Activated CD4-positive, alpha-beta T cell treated with anti-CD3 and anti-CD28 coated beads, Interleukin-2, amount 50 U/mL, for 48 hours (primary cell): ENCODE measurements around the gene WASF2.
"Not testable (repeated sequence)": the region's sequence is repeated elsewhere in the genome, so short reads cannot be mapped to it uniquely, and the experiment has no call there.

ENCODE experiments used
- DNase-seq, 2 experiments: peaks; one replicate each; pipeline ENCODE4 v3.0.0-alpha.2; 2020

Gene WASF2

GRCh38 chr1:27447399-27447798, 42.6 kb downstream of the WASF2 start:
- DNase-seq, result no peak

- no peak for DNase-seq
Measured at GRCh38 chr1:27446496-27447020, 43.4 kb downstream of the WASF2 start.

- no peak for DNase-seq
Measured at GRCh38 chr1:27445177-27445936, 44.6 kb downstream of the WASF2 start.

GRCh38 chr1:27444632-27445031, 45.3 kb downstream of the WASF2 start:
- no peak for DNase-seq

- no peak for DNase-seq
Measured at GRCh38 chr1:27439150-27439549, 50.8 kb downstream of the WASF2 start.

GRCh38 chr1:27438621-27439061, 51.3 kb downstream of the WASF2 start:
- no peak for DNase-seq

- DNase-seq, result no peak
Measured at GRCh38 chr1:27436204-27437159, 53.5 kb downstream of the WASF2 start.

GRCh38 chr1:27435566-27436203, 54.3 kb downstream of the WASF2 start:
- DNase-seq, result no peak

GRCh38 chr1:27433706-27434105, 56.3 kb downstream of the WASF2 start:
- no peak for DNase-seq

- not testable (repeated sequence) for DNase-seq
Measured at GRCh38 chr1:27432725-27433124, 57.2 kb downstream of the WASF2 start.

GRCh38 chr1:27431601-27431940, 58.4 kb downstream of the WASF2 start:
- DNase-seq, result no peak

GRCh38 chr1:27430903-27431600, 58.9 kb downstream of the WASF2 start:
- no peak for DNase-seq

- no peak for DNase-seq
Measured at GRCh38 chr1:27429029-27429425, 60.9 kb downstream of the WASF2 start.

GRCh38 chr1:27428316-27429028, 61.5 kb downstream of the WASF2 start:
- peak; percentile 33 to 49 for DNase-seq

- no peak for DNase-seq
Measured at GRCh38 chr1:27427816-27428315, 62.1 kb downstream of the WASF2 start.

- DNase-seq, result no peak
Measured at GRCh38 chr1:27427329-27427728, 62.6 kb downstream of the WASF2 start.

- no peak for DNase-seq
Measured at GRCh38 chr1:27423709-27424108, 66.3 kb downstream of the WASF2 start.

- DNase-seq, result peak; percentile 67 to 76
Measured at GRCh38 chr1:27418326-27419185, 71.4 kb downstream of the WASF2 start.

- DNase-seq, result no peak
Measured at GRCh38 chr1:27417713-27418112, 72.3 kb downstream of the WASF2 start.

GRCh38 chr1:27416387-27417111, 73.4 kb downstream of the WASF2 start:
- peak; percentile 54 to 62 for DNase-seq
